WTC11 (cell line): ENCODE measurements around the gene PPFIBP1. TPM values are rescaled to one million over a fixed set of nuclear protein-coding genes. Genes with fewer than 3 reads are reported as not detected.

ENCODE experiments used
- ATAC-seq: fragments of 200-7000 bp; cut with Tn5 transposase; 2 replicates; pipeline ENCODE4 v1.10.0; 2021; ENCODE audit warnings: mild to moderate bottlenecking, moderate library complexity
- CTCF ChIA-PET: fragments of 300-600 bp; sonication (Branson Sonifier 250); formaldehyde crosslinking; loops from one replicate; lab custom pipeline; 2021; ENCODE audit warnings: antibody characterized with exemption; lab: Charles Lee
- POLR2A ChIA-PET: fragments of 350-600 bp; sonication (Branson Sonifier 250); formaldehyde crosslinking; loops from one replicate; lab custom pipeline; 2021; ENCODE audit warnings: antibody characterized with exemption; lab: Charles Lee
- DNase-seq: peaks from one replicate; pipeline ENCODE4 v3.0.0; 2021; ENCODE audit warnings: low spot score
- H3K27ac Mint-ChIP-seq: 2 replicates; pipeline ENCODE4 v1.8.0; 2021; ENCODE audit warnings: mixed read lengths
- H3K27me3 Mint-ChIP-seq: 2 replicates; pipeline ENCODE4 v1.8.0; 2021; ENCODE audit warnings: low read depth, mild to moderate bottlenecking, moderate library complexity, mixed read lengths
- H3K36me3 Mint-ChIP-seq: 2 replicates; pipeline ENCODE4 v1.8.0; 2021; ENCODE audit warnings: mixed read lengths
- H3K4me1 Mint-ChIP-seq: 2 replicates; pipeline ENCODE4 v1.8.0; 2022; ENCODE audit warnings: mixed read lengths
- H3K4me3 Mint-ChIP-seq: 2 replicates; pipeline ENCODE4 v1.8.0; 2021; ENCODE audit warnings: mild to moderate bottlenecking, moderate library complexity, mixed read lengths
- H3K9me3 Mint-ChIP-seq: 2 replicates; pipeline ENCODE4 v1.8.0; 2021; ENCODE audit warnings: mixed read lengths
- ATF2 ChIP-seq: sonication (generic); formaldehyde crosslinking; IDR thresholded peaks from 2 replicates; pipeline ENCODE4 v1.8.1; 2022; ENCODE audit warnings: low read depth, missing genetic modification reagents, borderline replicate concordance
- CBFB ChIP-seq: sonication (generic); formaldehyde crosslinking; IDR thresholded peaks from 2 replicates; pipeline ENCODE4 v1.8.1; 2022; ENCODE audit warnings: mild to moderate bottlenecking, low read depth, missing genetic modification reagents
- E2F1 ChIP-seq: sonication (generic); formaldehyde crosslinking; IDR thresholded peaks from 2 replicates; pipeline ENCODE4 v1.8.0; 2022; ENCODE audit warnings: mild to moderate bottlenecking, missing genetic modification reagents
- ETV6 ChIP-seq: sonication (generic); formaldehyde crosslinking; IDR thresholded peaks from 2 replicates; pipeline ENCODE4 v1.8.1; 2022; ENCODE audit warnings: mild to moderate bottlenecking, missing genetic modification reagents
- FOXJ3 ChIP-seq: sonication (generic); formaldehyde crosslinking; IDR thresholded peaks from 2 replicates; pipeline ENCODE4 v1.9.0; 2021; ENCODE audit warnings: missing genetic modification reagents, mild to moderate bottlenecking, borderline replicate concordance
- FOXK1 ChIP-seq: sonication (generic); formaldehyde crosslinking; IDR thresholded peaks from 2 replicates; pipeline ENCODE4 v1.8.0; 2022; ENCODE audit warnings: mild to moderate bottlenecking, moderate library complexity, missing genetic modification reagents
- HMGXB4 ChIP-seq: sonication (generic); formaldehyde crosslinking; IDR thresholded peaks from 2 replicates; pipeline ENCODE4 v1.8.1; 2023; ENCODE audit warnings: mild to moderate bottlenecking, moderate library complexity, missing genetic modification reagents
- IRF2 ChIP-seq: sonication (generic); formaldehyde crosslinking; IDR thresholded peaks from 2 replicates; pipeline ENCODE4 v1.8.0; 2022; ENCODE audit warnings: low read depth, missing genetic modification reagents, borderline replicate concordance
- MAX ChIP-seq: sonication (generic); formaldehyde crosslinking; IDR thresholded peaks from 2 replicates; pipeline ENCODE4 v1.8.0; 2022; ENCODE audit warnings: mild to moderate bottlenecking, missing genetic modification reagents
- NR1H2 ChIP-seq: sonication (generic); formaldehyde crosslinking; IDR thresholded peaks from 2 replicates; pipeline ENCODE4 v1.9.0; 2021; ENCODE audit warnings: mild to moderate bottlenecking, moderate library complexity, missing genetic modification reagents
- SMAD3 ChIP-seq: sonication (generic); formaldehyde crosslinking; IDR thresholded peaks from 2 replicates; pipeline ENCODE4 v1.8.0; 2022; ENCODE audit warnings: missing genetic modification reagents, mild to moderate bottlenecking, borderline replicate concordance
- SOX15 ChIP-seq: fragments of 250-450 bp; sonication (Bioruptor Pico); IDR thresholded peaks from 2 replicates; pipeline ENCODE4 v1.9.0; 2021; ENCODE audit warnings: mild to moderate bottlenecking
- SP1 ChIP-seq: sonication (generic); formaldehyde crosslinking; conservative IDR thresholded peaks from 2 replicates; pipeline ENCODE4 v1.8.1; 2022; ENCODE audit warnings: missing genetic modification reagents
- STAT6 ChIP-seq: sonication (generic); formaldehyde crosslinking; conservative IDR thresholded peaks from 2 replicates; pipeline ENCODE4 v1.8.1; 2023; ENCODE audit warnings: mild to moderate bottlenecking, low read depth, missing genetic modification reagents, moderate library complexity
- TEAD4 ChIP-seq: sonication (generic); formaldehyde crosslinking; IDR thresholded peaks from 2 replicates; pipeline ENCODE4 v1.8.0; 2022; ENCODE audit warnings: mild to moderate bottlenecking, missing genetic modification reagents
- ZBTB21 ChIP-seq: sonication (generic); formaldehyde crosslinking; IDR thresholded peaks from 2 replicates; pipeline ENCODE4 v1.8.1; 2023; ENCODE audit warnings: mild to moderate bottlenecking, missing genetic modification reagents, borderline replicate concordance
- ZBTB43 ChIP-seq: sonication (generic); formaldehyde crosslinking; IDR thresholded peaks from 2 replicates; pipeline ENCODE4 v1.8.1; 2023; ENCODE audit warnings: mild to moderate bottlenecking, missing genetic modification reagents
- ZNF416 ChIP-seq: fragments of 250-450 bp; sonication (Bioruptor Pico); IDR thresholded peaks from 2 replicates; pipeline ENCODE4 v1.9.0; 2021; ENCODE audit warnings: mild to moderate bottlenecking, inconsistent platforms
- ZNF425 ChIP-seq: fragments of 250-450 bp; sonication (Bioruptor Pico); conservative IDR thresholded peaks from 2 replicates; pipeline ENCODE4 v1.9.0; 2021; ENCODE audit warnings: mild to moderate bottlenecking
- ZNF532 ChIP-seq: fragments of 250-450 bp; sonication (Bioruptor Pico); IDR thresholded peaks from 2 replicates; pipeline ENCODE4 v1.9.0; 2021; ENCODE audit warnings: mild to moderate bottlenecking, borderline replicate concordance
- total RNA-seq: library from RNA; stranded (reverse); gene quantifications from 3 replicates; pipeline ENCODE4 v1.2.3, GENCODE V29; 2021

PPFIBP1 gene
- total RNA-seq, 1 experiment from 2014 or later = 27.7 TPM

GRCh38 chr12:27711967-27712366 is 188.0 kb downstream of the PPFIBP1 start:
- DNase-seq (no peak), ATAC-seq (no peak)
- Mint-ChIP-seq H3K27ac (no peak overlapping the region), H3K36me3 (peaks cover 18% of the 10 kb centered on the region), H3K9me3 (no peaks in the 10 kb centered on the region), H3K27me3 (peaks cover 9% of the 10 kb centered on the region), H3K4me1 (peaks cover 17% of the 10 kb centered on the region), H3K4me3 (peak overlapping the region; percentile 96)
- POLR2A ChIA-PET = no interaction called here
- CTCF ChIA-PET = no interaction called here
- TF ChIP-seq FOXJ3 (CRISPR knock-in tag) (no peak), ATF2 (CRISPR knock-in tag) (no peak), SMAD3 (CRISPR knock-in tag) (no peak), STAT6 (CRISPR knock-in tag) (no peak), HMGXB4 (CRISPR knock-in tag) (no peak), CBFB (CRISPR knock-in tag) (no peak), E2F1 (CRISPR knock-in tag) (no peak), ZNF416 (CRISPR knock-in tag) (no peak), TEAD4 (CRISPR knock-in tag) (no peak), NR1H2 (CRISPR knock-in tag) (no peak), FOXK1 (CRISPR knock-in tag) (no peak), ZBTB43 (no peak), ZNF425 (no peak)

- CTCF ChIA-PET = interaction anchor here (0.6 kb wide), 1 partner anchor 182 kb away, joined by 4 read pairs; no protein-coding TSS in a partner anchor
- Mint-ChIP-seq H3K27ac (no peak overlapping the region), H3K4me1 (no peaks in the 10 kb centered on the region), H3K4me3 (no peak overlapping the region), H3K27me3 (no peaks in the 10 kb centered on the region), H3K36me3 (peaks cover 35% of the 10 kb centered on the region), H3K9me3 (no peaks in the 10 kb centered on the region)
- POLR2A ChIA-PET = no interaction called here
- no peak for ATAC-seq
- DNase-seq = no peak
- no peak for TF ChIP-seq ZBTB21 (CRISPR knock-in tag)
- TF ChIP-seq ZNF532 = no peak
- TF ChIP-seq SP1 (CRISPR knock-in tag) = no peak
- TF ChIP-seq SOX15 (CRISPR knock-in tag) = no peak
- no peak for TF ChIP-seq SMAD3 (CRISPR knock-in tag)
- TF ChIP-seq IRF2 (CRISPR knock-in tag) = no peak
- TF ChIP-seq ETV6 (CRISPR knock-in tag) = no peak
- TF ChIP-seq MAX (CRISPR knock-in tag) = no peak
- no peak for TF ChIP-seq CBFB (CRISPR knock-in tag)
These were observed 199.2 kb downstream of the PPFIBP1 start for GRCh38 chr12:27723212-27723611.
